ENCODE data around the gene SGCD.

- TF ChIP-seq SIN3A (IDR thresholded peaks at IDR 0.05; ENCODE audit: borderline replicate concordance, insufficient read depth, low read length) (no peak), POLR2AphosphoS5 (IDR thresholded peaks at IDR 0.05; ENCODE audit: low read depth, low read length) (no peak), REST (IDR thresholded peaks at IDR 0.05; ENCODE audit: insufficient read depth in 1 of 2, low read depth in 2 of 2, low read length in 2 of 2) (no peak), FOXP2 (optimal IDR thresholded peaks at IDR 0.05; ENCODE audit: borderline replicate concordance, extremely low read depth, extremely low read length, insufficient read depth) (no peak), TAF1 (IDR thresholded peaks at IDR 0.05; ENCODE audit: borderline replicate concordance, insufficient read depth, low read length) (no peak)
These were observed 61.3 kb downstream of the SGCD start for GRCh38 chr5:156388233-156388632.
